ENCODE results near the gene MLPH.
A peak's percentile ranks its signal among the peaks of the same experiment; 100 is the strongest.

Gene MLPH, protein sequence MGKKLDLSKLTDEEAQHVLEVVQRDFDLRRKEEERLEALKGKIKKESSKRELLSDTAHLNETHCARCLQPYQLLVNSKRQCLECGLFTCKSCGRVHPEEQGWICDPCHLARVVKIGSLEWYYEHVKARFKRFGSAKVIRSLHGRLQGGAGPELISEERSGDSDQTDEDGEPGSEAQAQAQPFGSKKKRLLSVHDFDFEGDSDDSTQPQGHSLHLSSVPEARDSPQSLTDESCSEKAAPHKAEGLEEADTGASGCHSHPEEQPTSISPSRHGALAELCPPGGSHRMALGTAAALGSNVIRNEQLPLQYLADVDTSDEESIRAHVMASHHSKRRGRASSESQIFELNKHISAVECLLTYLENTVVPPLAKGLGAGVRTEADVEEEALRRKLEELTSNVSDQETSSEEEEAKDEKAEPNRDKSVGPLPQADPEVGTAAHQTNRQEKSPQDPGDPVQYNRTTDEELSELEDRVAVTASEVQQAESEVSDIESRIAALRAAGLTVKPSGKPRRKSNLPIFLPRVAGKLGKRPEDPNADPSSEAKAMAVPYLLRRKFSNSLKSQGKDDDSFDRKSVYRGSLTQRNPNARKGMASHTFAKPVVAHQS

DNA sequence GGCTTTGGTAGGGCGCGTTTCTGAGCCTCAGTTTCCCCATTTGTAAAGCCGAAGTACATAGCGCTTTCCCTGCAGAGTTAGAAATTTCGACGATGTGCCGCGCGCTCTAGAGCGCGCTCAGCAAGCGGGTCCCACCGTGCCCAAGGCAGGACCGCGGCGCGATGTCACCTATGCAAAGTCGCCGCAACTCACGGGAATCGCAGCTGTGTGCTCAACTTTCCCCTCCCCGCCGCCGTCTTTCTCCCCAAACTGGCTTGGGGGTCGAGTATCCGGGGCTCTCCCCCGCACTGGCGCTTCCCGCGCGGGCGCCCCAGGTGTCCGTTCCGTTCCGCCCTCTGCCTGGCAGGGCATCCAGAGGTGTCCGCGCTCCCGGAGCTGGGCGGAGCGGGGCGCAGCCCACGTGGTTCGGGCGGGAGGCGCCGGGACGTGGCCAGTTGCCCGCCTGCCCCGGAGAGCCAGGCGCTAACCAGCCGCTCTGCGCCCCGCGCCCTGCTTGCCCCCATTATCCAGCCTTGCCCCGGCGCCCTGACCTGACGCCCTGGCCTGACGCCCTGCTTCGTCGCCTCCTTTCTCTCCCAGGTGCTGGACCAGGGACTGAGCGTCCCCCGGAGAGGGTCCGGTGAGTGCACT lies at the start of gene MLPH:
TSS of gene MLPH (plus strand) at position 433 of the 630 bp plus-strand sequence. CDS start 6,176 bp downstream, outside the sequence.
- DNase-seq (ENCODE audit: low read depth): no peak

GRCh38 chr2:237437566-237437965 lies 49.5 kb upstream of the MLPH start:
- DNase-seq (ENCODE audit: low read depth): no peak

- DNase-seq (ENCODE audit: low read depth): no peak
These were observed 48.7 kb upstream of the MLPH start for GRCh38 chr2:237438080-237438940.

GRCh38 chr2:237440819-237441281 lies 46.2 kb upstream of the MLPH start:
- peak; percentile 59 for DNase-seq (ENCODE audit: low read depth)

- no peak for DNase-seq (ENCODE audit: low read depth)
These were observed 45.3 kb upstream of the MLPH start for GRCh38 chr2:237441605-237442274.

DNA sequence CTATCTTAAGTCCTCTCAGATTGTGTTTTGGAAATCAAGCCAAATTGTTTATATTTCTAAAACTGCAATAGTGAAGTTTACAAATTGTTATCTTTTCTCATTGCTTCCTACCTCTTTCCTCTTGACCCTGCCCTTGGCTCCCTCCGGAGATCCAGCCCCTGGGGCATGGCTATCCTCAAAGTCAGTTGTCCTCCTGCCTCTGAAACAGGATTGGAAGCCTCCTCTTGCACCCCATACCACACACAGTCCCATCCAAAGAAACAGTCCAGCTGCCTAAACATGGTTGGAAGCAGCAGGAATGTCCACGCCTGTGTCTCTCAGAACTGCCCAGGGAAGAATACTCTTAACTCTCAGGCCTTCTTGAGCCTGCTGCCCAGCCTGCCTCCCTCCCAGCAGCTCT lies 43.0 kb upstream of the MLPH start:
- no peak for DNase-seq (ENCODE audit: low read depth)

DNA sequence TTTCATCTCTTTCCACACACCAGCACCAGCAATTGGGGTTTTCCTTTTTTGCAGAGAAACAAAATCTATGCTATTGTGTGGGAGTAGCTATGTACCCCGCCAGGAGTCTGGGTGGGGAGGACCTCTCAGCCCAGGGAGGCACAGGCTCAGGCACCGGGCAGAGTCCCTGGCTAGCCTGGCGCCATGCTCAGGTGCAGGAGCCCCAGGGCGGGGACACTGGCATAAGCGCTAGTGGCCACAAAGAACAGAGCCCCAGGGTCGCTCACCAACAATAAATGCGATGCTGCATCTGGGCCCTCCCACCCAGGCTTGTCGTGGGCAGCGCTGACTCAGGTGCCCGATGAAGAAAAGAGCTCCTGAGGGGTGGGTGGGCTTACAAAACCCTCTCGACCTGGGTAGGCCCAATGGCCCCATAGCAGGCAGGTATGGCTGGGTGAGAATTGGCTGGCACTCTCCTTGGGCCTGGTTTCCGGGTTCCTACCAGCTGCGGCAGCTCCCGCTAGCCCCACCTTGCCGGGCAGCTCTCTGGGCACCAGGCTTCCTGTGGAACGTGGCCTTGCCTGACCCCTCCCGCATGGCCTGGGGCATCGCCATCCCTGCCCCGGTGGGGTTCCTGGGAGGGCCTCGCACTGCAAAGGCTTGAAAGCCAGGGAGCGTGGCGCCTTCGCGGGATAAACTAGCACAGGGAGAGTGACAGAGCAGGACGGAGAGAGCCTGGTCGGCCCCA lies 41.3 kb upstream of the MLPH start:
- no peak for DNase-seq (ENCODE audit: low read depth)

GRCh38 chr2:237446338-237446665 lies 40.7 kb upstream of the MLPH start:
- DNase-seq (ENCODE audit: low read depth): no peak

DNA sequence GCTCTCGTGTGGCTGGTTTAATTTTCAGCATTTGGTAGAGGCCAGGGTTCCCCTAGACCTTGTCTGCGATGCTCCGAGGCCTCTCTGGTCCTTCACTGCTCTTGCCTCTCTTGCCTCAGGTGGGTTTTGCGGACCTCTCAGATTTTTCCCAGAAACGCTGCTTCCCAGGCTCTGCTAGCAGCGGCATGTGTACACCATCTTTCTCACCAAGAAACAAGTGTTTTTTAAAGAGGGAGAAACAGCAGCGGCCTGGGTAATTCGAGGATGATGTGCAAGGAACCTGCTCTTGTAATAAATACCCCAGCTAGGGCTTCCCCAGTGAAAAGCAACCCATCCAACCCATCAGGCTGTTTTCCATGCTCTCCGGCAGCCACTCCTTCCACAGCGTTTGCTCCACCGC lies 39.6 kb upstream of the MLPH start:
- DNase-seq (ENCODE audit: low read depth): no peak

GRCh38 chr2:237448171-237448570 lies 38.9 kb upstream of the MLPH start:
- no peak for DNase-seq (ENCODE audit: low read depth)

DNA sequence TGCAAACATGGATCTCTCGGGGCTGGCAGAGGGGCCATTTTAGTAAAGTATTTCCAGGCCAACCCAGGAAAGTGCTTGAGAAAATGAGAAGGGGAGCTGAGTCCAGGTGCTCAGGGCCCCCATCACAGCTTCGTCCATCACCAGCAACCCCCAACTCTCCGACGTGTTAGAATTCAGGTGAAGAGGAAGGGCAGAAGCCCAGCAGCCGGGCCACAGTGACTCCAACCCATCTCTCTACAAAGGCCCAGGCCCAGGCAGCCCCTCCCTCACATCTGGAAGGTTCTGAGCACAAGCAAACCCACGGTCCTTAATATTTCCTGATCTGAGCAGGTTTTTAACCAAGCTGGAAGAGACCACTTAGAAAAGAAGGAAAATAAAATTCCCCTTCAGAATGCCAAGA lies 38.4 kb upstream of the MLPH start:
- no peak for DNase-seq (ENCODE audit: low read depth)

GRCh38 chr2:237449193-237449881 lies 37.7 kb upstream of the MLPH start:
- DNase-seq (ENCODE audit: low read depth): no peak

GRCh38 chr2:237450108-237450507 lies 36.9 kb upstream of the MLPH start:
- DNase-seq (ENCODE audit: low read depth): no peak

DNA sequence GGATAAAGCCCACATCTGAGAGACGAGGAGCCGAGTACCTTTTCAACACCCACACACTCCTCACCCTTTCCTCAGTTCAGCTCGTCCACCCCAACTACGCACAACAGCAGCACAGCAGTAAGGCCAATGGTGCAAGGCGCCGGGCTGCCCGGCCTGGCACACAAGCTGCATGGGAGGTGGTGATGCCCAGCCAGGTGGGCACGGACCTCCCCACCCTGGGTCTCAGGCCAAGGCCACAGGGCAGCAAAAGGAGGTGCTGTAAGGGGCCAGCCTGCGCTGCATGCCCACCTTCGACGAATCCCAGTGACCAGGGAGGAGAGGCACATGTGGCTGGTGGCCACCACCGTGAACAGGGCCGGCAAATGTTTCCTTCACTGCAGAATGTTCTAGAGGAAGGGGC lies 36.5 kb upstream of the MLPH start:
- no peak for DNase-seq (ENCODE audit: low read depth)

GRCh38 chr2:237451643-237452469 lies 35.2 kb upstream of the MLPH start:
- no peak for DNase-seq (ENCODE audit: low read depth)

GRCh38 chr2:237452861-237453260 lies 34.2 kb upstream of the MLPH start:
- DNase-seq (ENCODE audit: low read depth): no peak

GRCh38 chr2:237453671-237454070 lies 33.4 kb upstream of the MLPH start:
- no peak for DNase-seq (ENCODE audit: low read depth)

GRCh38 chr2:237455764-237456163 lies 31.3 kb upstream of the MLPH start:
- DNase-seq (ENCODE audit: low read depth): no peak

DNA sequence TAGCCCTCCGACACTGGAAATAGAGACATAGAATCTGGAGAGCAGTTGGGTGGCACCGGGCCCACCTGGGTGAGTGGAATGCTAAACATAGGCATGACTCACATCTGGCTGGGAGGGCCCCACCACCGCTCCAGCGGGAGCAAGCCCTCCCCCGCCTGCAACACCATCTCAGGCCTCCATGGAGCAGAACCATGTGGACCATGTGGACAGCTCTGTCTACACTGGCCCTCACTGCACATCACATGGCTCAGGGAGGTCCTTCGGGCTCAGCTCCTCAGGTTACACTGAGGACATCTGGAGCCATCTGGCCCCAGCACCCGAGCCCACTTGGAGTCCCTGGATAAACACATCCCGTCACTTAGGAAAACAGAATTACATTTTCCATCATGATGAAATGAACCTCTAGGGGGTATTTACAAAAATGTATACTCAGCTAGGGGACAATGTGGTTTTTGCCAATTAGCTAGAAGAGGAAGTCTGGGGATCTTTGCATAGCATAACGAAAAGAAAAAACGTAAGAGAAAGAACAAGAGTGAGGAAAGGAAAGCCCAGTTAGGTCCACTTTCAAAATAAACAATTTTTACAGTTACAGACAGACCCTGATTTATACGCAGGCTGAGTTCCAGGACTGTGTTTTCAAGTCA lies 30.7 kb upstream of the MLPH start:
- DNase-seq (ENCODE audit: low read depth): no peak

Data from activated T-cell treated with anti-CD3 and anti-CD28 coated beads for 48 hours (primary cell).